Panc1 (cell line): ENCODE data around the gene LAMB1. TPM values are rescaled to one million over a fixed set of nuclear protein-coding genes. Genes with fewer than 3 reads are reported as not detected.

Experiments
- ATAC-seq: fragments of 200-7000 bp; cut with Tn5 transposase; 2 replicates; pipeline ENCODE4 v1.9.1; 2020; ENCODE audit warnings: mild to moderate bottlenecking, moderate library complexity
- BruUV-seq: library from RNA; stranded (reverse); fragments of 400-500 nt; replicated peaks from 2 replicates; lab custom pipeline; 2021; lab: Mats Ljungman, UMichigan
- CTCF ChIA-PET: fragments of 300-600 bp; sonication (Branson Sonifier 250); formaldehyde crosslinking; loops from one replicate; lab custom pipeline; 2022; ENCODE audit warnings: antibody characterized with exemption; lab: Charles Lee
- POLR2A ChIA-PET: fragments of 300-600 bp; sonication (Branson Sonifier 250); formaldehyde crosslinking; loops from one replicate; lab custom pipeline; 2022; ENCODE audit warnings: antibody characterized with exemption; lab: Charles Lee
- DNase-seq: peaks from one replicate; pipeline ENCODE4 v3.0.0-alpha.2; 2010; ENCODE audit warnings: low read depth, low spot score
- H3K27ac ChIP-seq: 2 replicates; pipeline ENCODE4 v1.5.1; 2011; ENCODE audit warnings: mild to moderate bottlenecking, low read length, inconsistent platforms
- H3K27me3 ChIP-seq: fragments of 200-500 bp; sonication (Bioruptor generic); 2 replicates; pipeline ENCODE4 v1.6.0; 2014; ENCODE audit warnings: low read length, inconsistent platforms; ENCODE audit not compliant: control insufficient read depth, insufficient read depth
- H3K36me3 ChIP-seq: fragments of 200-500 bp; sonication (Bioruptor generic); 2 replicates; pipeline ENCODE4 v1.5.1; 2014; ENCODE audit warnings: inconsistent platforms, mild to moderate bottlenecking, low read length, moderate library complexity; ENCODE audit not compliant: control insufficient read depth, insufficient read depth
- H3K4me1 ChIP-seq: 2 replicates; pipeline ENCODE4 v1.5.1; 2011; ENCODE audit warnings: inconsistent platforms, mild to moderate bottlenecking, low read length, moderate library complexity; ENCODE audit not compliant: control insufficient read depth, insufficient read depth
- H3K4me3 ChIP-seq, 2 experiments: 2 replicates each; pipeline ENCODE4 v1.5.1; 2011 to 2012; ENCODE audit warnings: low read depth in 2 of 2, low read length in 2 of 2, mild to moderate bottlenecking in 2 of 2, inconsistent platforms in 1 of 2, moderate library complexity in 1 of 2
- H3K9me3 ChIP-seq: fragments of 200-500 bp; sonication (Bioruptor generic); 2 replicates; pipeline ENCODE4 v1.5.1; 2014; ENCODE audit warnings: low read depth, mild to moderate bottlenecking, inconsistent platforms, low read length, moderate library complexity; ENCODE audit not compliant: control insufficient read depth, insufficient read depth
- CTCF ChIP-seq: fragments of 450-650 bp; IDR thresholded peaks from 2 replicates; pipeline ENCODE4 v1.5.1; 2017; ENCODE audit warnings: mild to moderate bottlenecking
- POLR2AphosphoS5 ChIP-seq: IDR thresholded peaks from 2 replicates; pipeline ENCODE4 v1.6.1; 2012; ENCODE audit warnings: mild to moderate bottlenecking, low read depth, low read length, moderate library complexity
- REST ChIP-seq, 2 experiments: IDR thresholded peaks; 2 replicates each; pipeline ENCODE4 v1.6.1; 2011 to 2012; ENCODE audit warnings: low read depth in 2 of 2, control low read depth in 1 of 2, low read length in 1 of 2, mild to moderate bottlenecking in 1 of 2, moderate library complexity in 1 of 2; ENCODE audit not compliant: insufficient read depth in 1 of 2
- SIN3A ChIP-seq: IDR thresholded peaks from 2 replicates; pipeline ENCODE4 v1.6.1; 2012; ENCODE audit warnings: low read depth, mild to moderate bottlenecking, low read length, moderate library complexity, borderline replicate concordance; ENCODE audit not compliant: insufficient read depth
- TCF7L2 ChIP-seq: IDR thresholded peaks from 2 replicates; pipeline ENCODE4 v1.6.1; 2011; ENCODE audit warnings: mild to moderate bottlenecking, low read depth, low read length, inconsistent platforms
- in situ Hi-C: cut with HindIII; loops from 2 replicates; pipeline ENCODE4 v1.10.0; 2016; ENCODE audit warnings: low sequenced_read_pairs, low pct_unique_long_range_greater_than_20kb
- intact Hi-C: fragments of 100-400 bp; cut with micrococcal nuclease; formaldehyde crosslinking; loops from one replicate; pipeline ENCODE4 v1.10.0; 2022; ENCODE audit not compliant: unreplicated experiment
- total RNA-seq: library from RNA; stranded (reverse); gene quantifications from one replicate; pipeline ENCODE4 v1.2.1, GENCODE V29; 2021; ENCODE audit not compliant: unreplicated experiment

The LAMB1 gene
- total RNA-seq, 1 experiment from 2014 or later, result 204 TPM

GRCh38 chr7:107995184-107996071, 7.5 kb downstream of the LAMB1 start:
- H3K27me3 ChIP-seq, result no peaks in the 10 kb centered on the region
- H3K4me3 ChIP-seq, result no peak overlapping the region
- intact Hi-C loops, result loop anchor here (5.0 kb wide), 1 partner anchor 152 kb away; no protein-coding TSS in a partner anchor
- CTCF ChIA-PET, result interaction anchor here (0.7 to 0.9 kb wide), 2 partner anchors 22 to 150 kb away, joined by 10 to 11 read pairs; no protein-coding TSS in a partner anchor
- peak overlapping the region; percentile 90 for H3K27ac ChIP-seq
- ATAC-seq (peak; percentile 86), DNase-seq (no peak)
- TF ChIP-seq REST (IDR thresholded peaks at IDR 0.05; ENCODE audit: insufficient read depth in 1 of 2, low read depth in 2 of 2, low read length in 1 of 2) (no peak), CTCF (no peak), TCF7L2 (peak; percentile 36; the same call in 1 of the 2 replicates)
- H3K9me3 ChIP-seq, result no peaks in the 10 kb centered on the region
- POLR2A ChIA-PET, result no interaction called here
- no TSS peak for BruUV-seq
- peaks cover 23% of the 10 kb centered on the region; the same call in 1 of the 2 replicates for H3K36me3 ChIP-seq
- in situ Hi-C loops, result no loop called here
- H3K4me1 ChIP-seq, result peaks cover 67% of the 10 kb centered on the region

GRCh38 chr7:107994421-107995030, 8.4 kb downstream of the LAMB1 start:
- no TSS peak for BruUV-seq
- Histone ChIP-seq H3K27me3 (no peaks in the 10 kb centered on the region), H3K27ac (peak overlapping the region; percentile 90), H3K4me3 (no peak overlapping the region), H3K36me3 (peaks cover 23% of the 10 kb centered on the region; the same call in 1 of the 2 replicates), H3K9me3 (no peaks in the 10 kb centered on the region), H3K4me1 (peaks cover 58% of the 10 kb centered on the region)
- TF ChIP-seq SIN3A, result no peak
- no peak for TF ChIP-seq REST (IDR thresholded peaks at IDR 0.05; ENCODE audit: insufficient read depth in 1 of 2, low read depth in 2 of 2, low read length in 1 of 2)
- TF ChIP-seq CTCF, result no peak
- no peak; the same call in 1 of the 2 replicates for TF ChIP-seq POLR2AphosphoS5
- no peak for TF ChIP-seq TCF7L2
- in situ Hi-C loops, result no loop called here
- no peak for ATAC-seq
- intact Hi-C loops, result loop anchor here (5.0 kb wide), 1 partner anchor 153 kb away; no protein-coding TSS in a partner anchor
- no peak for DNase-seq
- ChIA-PET CTCF (no interaction called here), POLR2A (no interaction called here)
